GM12878 (cell line): Measurements from ENCODE around the gene DDRGK1. TPM values are rescaled to one million over a fixed set of nuclear protein-coding genes. Genes with fewer than 3 reads are reported as not detected.

Experiments used
- ATF2 ChIP-seq: IDR thresholded peaks from 2 replicates; pipeline ENCODE4 v1.6.1; 2012; ENCODE audit warnings: low read length, inconsistent platforms
- BRCA1 ChIP-seq: IDR thresholded peaks from 2 replicates; pipeline ENCODE4 v1.6.1; 2011; ENCODE audit warnings: low read depth, low read length, improper control_type of control experiment
- CEBPZ ChIP-seq: fragments of 150-350 bp; IDR thresholded peaks from 2 replicates; pipeline ENCODE4 v1.6.1; 2016; ENCODE audit warnings: low read depth, low read length
- DPF2 ChIP-seq: fragments of 450-650 bp; IDR thresholded peaks from 2 replicates; pipeline ENCODE4 v1.6.1; 2017; ENCODE audit warnings: mild to moderate bottlenecking
- ETV6 ChIP-seq, 2 experiments: fragments of 450-650 bp in 1 of 2; IDR thresholded peaks in 1 of 2; conservative IDR thresholded peaks in 1 of 2; 2 replicates each; pipeline ENCODE4 v1.6.1; 2014; ENCODE audit warnings: antibody characterized with exemption in 1 of 2, borderline replicate concordance in 1 of 2, low read depth in 1 of 2, mild to moderate bottlenecking in 1 of 2, moderate library complexity in 1 of 2
- FOS ChIP-seq: IDR thresholded peaks from 3 replicates; pipeline ENCODE4 v1.6.1; 2011; ENCODE audit warnings: borderline replicate concordance; ENCODE audit not compliant: insufficient read length; ENCODE audit errors: extremely low read depth
- JUND ChIP-seq: IDR thresholded peaks from 2 replicates; pipeline ENCODE4 v1.6.1; 2012; ENCODE audit warnings: low read depth, mild to moderate bottlenecking, low read length, improper control_type of control experiment, moderate library complexity
- MXI1 ChIP-seq: fragments of 150-350 bp; IDR thresholded peaks from 2 replicates; pipeline ENCODE4 v1.6.1; 2011; ENCODE audit warnings: low read depth, mild to moderate bottlenecking, inconsistent platforms, low read length, improper control_type of control experiment
- NFYA ChIP-seq: IDR thresholded peaks from 2 replicates; pipeline ENCODE4 v1.6.1; 2011; ENCODE audit warnings: low read depth, mild to moderate bottlenecking, low read length, improper control_type of control experiment, borderline replicate concordance
- PKNOX1 ChIP-seq: fragments of 450-650 bp; IDR thresholded peaks from 2 replicates; pipeline ENCODE4 v1.6.1; 2016; ENCODE audit warnings: mild to moderate bottlenecking
- PML ChIP-seq: IDR thresholded peaks from 2 replicates; pipeline ENCODE4 v1.6.1; 2012; ENCODE audit warnings: low read length, inconsistent platforms
- RAD21 ChIP-seq: IDR thresholded peaks from 2 replicates; pipeline ENCODE4 v1.6.1; 2011; ENCODE audit warnings: mild to moderate bottlenecking, low read depth, low read length, moderate library complexity; ENCODE audit not compliant: insufficient read depth
- RCOR1 ChIP-seq: conservative IDR thresholded peaks from 2 replicates; pipeline ENCODE4 v1.6.1; 2012; ENCODE audit warnings: low read depth, low read length, improper control_type of control experiment
- REST ChIP-seq: IDR thresholded peaks from 2 replicates; pipeline ENCODE4 v1.6.1; 2012; ENCODE audit warnings: mild to moderate bottlenecking, low read depth, low read length
- SPI1 ChIP-seq: IDR thresholded peaks from 2 replicates; pipeline ENCODE4 v1.6.1; 2011; ENCODE audit warnings: low read depth, mild to moderate bottlenecking, low read length, moderate library complexity, borderline replicate concordance; ENCODE audit not compliant: insufficient read depth
- TAF1 ChIP-seq: IDR thresholded peaks from 2 replicates; pipeline ENCODE4 v1.6.1; 2011; ENCODE audit warnings: mild to moderate bottlenecking, low read depth, low read length, borderline replicate concordance
- USF1 ChIP-seq: IDR thresholded peaks from 2 replicates; pipeline ENCODE4 v1.6.1; 2011; ENCODE audit warnings: borderline replicate concordance, low read depth, mild to moderate bottlenecking, moderate library complexity, mixed read lengths, low read length; ENCODE audit not compliant: insufficient read depth; ENCODE audit errors: extremely low read length
- ZBED1 ChIP-seq: IDR thresholded peaks from 2 replicates; pipeline ENCODE4 v1.6.1; 2016; ENCODE audit warnings: borderline replicate concordance
- ZNF384 ChIP-seq: IDR thresholded peaks from 2 replicates; pipeline ENCODE4 v1.6.1; 2012; ENCODE audit warnings: low read depth, mild to moderate bottlenecking, low read length, improper control_type of control experiment, borderline replicate concordance
- polyA plus RNA-seq, 11 experiments: library from polyadenylated mRNA; depleted of rRNA in 4 of 11; unstranded in 6 of 11; stranded (reverse) in 5 of 11; fragments of >200 nt; fragmentation: Nextera tagmentation in 4 of 11; fragmentation: Illumina TruSeq in 1 of 11; extraction: Ambion mirVana in 4 of 11; extraction: Trizol in 1 of 11; gene quantifications; 1 replicate in 1 of 11; 2 replicates in 10 of 11; pipeline versions ENCODE4 v1.2.1 to v1.2.3, GENCODE V29; 2011 to 2016; ENCODE audit warnings: inconsistent platforms in 2 of 11, missing spikeins in 2 of 11, low read depth in 1 of 11
- total RNA-seq, 4 experiments: library from RNA; depleted of rRNA in 3 of 4; stranded (reverse); fragments of >200 nt in 3 of 4; fragmentation: Illumina TruSeq in 1 of 4; extraction: Trizol in 1 of 4; gene quantifications; 2 replicates each; pipeline versions ENCODE4 v1.2.1 to v1.2.3, GENCODE V29; 2013 to 2021

Gene DDRGK1
- total and polyA plus RNA-seq, 10 of the 15 experiments (the other 5 are each of a cell fraction or from before 2014, with no cell fraction given): 4.0 to 55.2 (median 39.7) TPM

- TF ChIP-seq PKNOX1 (no peak), DPF2 (no peak), NFYA (no peak), TAF1 (peak; percentile 39; the same call in 1 of the 2 replicates), PML (peak; percentile 35; the same call in 1 of the 2 replicates), SPI1 (no peak), MXI1 (no peak), ZBED1 (no peak), ATF2 (no peak), USF1 (no peak), REST (no peak), BRCA1 (no peak), FOS (no peak), CEBPZ (no peak), ETV6 (conservative IDR thresholded peaks at IDR 0.05 in 1 of 2, IDR thresholded peaks at IDR 0.05 in 1 of 2; ENCODE audit: borderline replicate concordance in 1 of 2, low read depth in 1 of 2) (no peak), JUND (no peak), RAD21 (no peak), ZNF384 (no peak), RCOR1 (no peak)
These were observed at the start of gene DDRGK1 (continued) for GRCh38 chr20:3204124-3204794.
